ENCODE measurements around the gene ANKRD16.

The ANKRD16 gene

GRCh38 chr10:5876181-5876768 is 13.4 kb downstream of the ANKRD16 start:
- no peak overlapping the region for H3K4me3 ChIP-seq (replicated peaks; ENCODE audit: insufficient read depth, low read length)
- no peak for DNase-seq (ENCODE audit: low read depth in 1 of 2, low spot score in 1 of 2)
- no peak overlapping the region for H3K27ac ChIP-seq (replicated peaks)
- TF ChIP-seq GABPA (IDR thresholded peaks at IDR 0.05; ENCODE audit: low read depth) (no peak), REST (IDR thresholded peaks at IDR 0.05; ENCODE audit: insufficient replicate concordance, low read depth) (no peak), SPI1 (IDR thresholded peaks at IDR 0.05; ENCODE audit: borderline replicate concordance, low read depth) (no peak), CTCF (IDR thresholded peaks at IDR 0.05; ENCODE audit: insufficient read depth, low read length) (no peak), POLR2AphosphoS5 (IDR thresholded peaks at IDR 0.05; ENCODE audit: low read depth) (no peak)
- no peaks in the 10 kb centered on the region for H3K27me3 ChIP-seq (ENCODE audit: insufficient read depth, poor library complexity, severe bottlenecking)

GRCh38 chr10:5873515-5873995 is 16.1 kb downstream of the ANKRD16 start:
- no peaks in the 10 kb centered on the region for H3K27me3 ChIP-seq (ENCODE audit: insufficient read depth, poor library complexity, severe bottlenecking)
- no peak overlapping the region for H3K27ac ChIP-seq (replicated peaks)
- peak in 1 of 2 experiments; percentile 54 for DNase-seq (ENCODE audit: low read depth in 1 of 2, low spot score in 1 of 2)
- no peak for TF ChIP-seq GABPA (IDR thresholded peaks at IDR 0.05; ENCODE audit: low read depth)
- TF ChIP-seq POLR2AphosphoS5 (IDR thresholded peaks at IDR 0.05; ENCODE audit: low read depth) = no peak
- TF ChIP-seq REST (IDR thresholded peaks at IDR 0.05; ENCODE audit: insufficient replicate concordance, low read depth) = no peak
- TF ChIP-seq CTCF (IDR thresholded peaks at IDR 0.05; ENCODE audit: insufficient read depth, low read length) = peak; percentile 3
- peak; percentile 58; the same call in 1 of the 2 replicates for TF ChIP-seq SPI1 (IDR thresholded peaks at IDR 0.05; ENCODE audit: borderline replicate concordance, low read depth)
- no peak overlapping the region; the same call in 1 of the 2 replicates for H3K4me3 ChIP-seq (replicated peaks; ENCODE audit: insufficient read depth, low read length)

- no peak overlapping the region for H3K4me3 ChIP-seq (replicated peaks; ENCODE audit: insufficient read depth, low read length)
- no peak for TF ChIP-seq REST (IDR thresholded peaks at IDR 0.05; ENCODE audit: insufficient replicate concordance, low read depth)
- no peak for TF ChIP-seq POLR2AphosphoS5 (IDR thresholded peaks at IDR 0.05; ENCODE audit: low read depth)
- TF ChIP-seq GABPA (IDR thresholded peaks at IDR 0.05; ENCODE audit: low read depth) = no peak
- no peak for TF ChIP-seq SPI1 (IDR thresholded peaks at IDR 0.05; ENCODE audit: borderline replicate concordance, low read depth)
- no peak for TF ChIP-seq CTCF (IDR thresholded peaks at IDR 0.05; ENCODE audit: insufficient read depth, low read length)
- no peak overlapping the region for H3K27ac ChIP-seq (replicated peaks)
- no peaks in the 10 kb centered on the region for H3K27me3 ChIP-seq (ENCODE audit: insufficient read depth, poor library complexity, severe bottlenecking)
- DNase-seq (ENCODE audit: low read depth in 1 of 2, low spot score in 1 of 2) = no peak
These were observed 18.1 kb downstream of the ANKRD16 start for GRCh38 chr10:5871596-5871995.

Data from HL-60 (cell line).